ENCODE measurements around the gene IL15RA. TPM values are rescaled to one million over a fixed set of nuclear protein-coding genes. Genes with fewer than 3 reads are reported as not detected.
"Not testable (repeated sequence)": the region's sequence is repeated elsewhere in the genome, so short reads cannot be mapped to it uniquely, and the experiment has no call there.

The IL15RA gene
- total and polyA plus RNA-seq, 10 of the 15 experiments (the other 5 are each of a cell fraction or from before 2014, with no cell fraction given): 2.0 to 14.8 (median 12.1) TPM

- Histone ChIP-seq H3K79me2 (ENCODE audit: control insufficient read depth, insufficient read depth, low read length) (no peaks in the 10 kb centered on the region), H3K9me3 (replicated peaks; ENCODE audit: control insufficient read depth, insufficient read depth, low read length) (no peaks in the 10 kb centered on the region), H3K27me3 (replicated peaks in 1 of 2; ENCODE audit: control insufficient read depth in 2 of 2, insufficient read depth in 2 of 2, low read length in 1 of 2) (no peaks in the 10 kb centered on the region), H3K27ac (ENCODE audit: control insufficient read depth, insufficient read depth) (no peak overlapping the region), H3K4me1 (ENCODE audit: control insufficient read depth, insufficient read depth, low read length) (no peaks in the 10 kb centered on the region), H3K4me2 (ENCODE audit: control insufficient read depth, insufficient read depth) (no peak overlapping the region), H2AFZ (ENCODE audit: control insufficient read depth, low read depth, low read length) (no peak overlapping the region), H3K9ac (ENCODE audit: control insufficient read depth, insufficient read depth, low read length) (no peak overlapping the region), H3K4me3 (no peak overlapping the region), H4K20me1 (ENCODE audit: control insufficient read depth, insufficient read depth) (no peaks in the 10 kb centered on the region), H3K36me3 (ENCODE audit: control insufficient read depth in 2 of 2, insufficient read depth in 2 of 2, low read length in 1 of 2) (no peaks in the 10 kb centered on the region)
- BruUV-seq (replicated peaks): no TSS peak
- intact Hi-C loops (cut with micrococcal nuclease; ENCODE audit: unreplicated experiment): no loop called here
- ChIA-PET SMC1A (ENCODE audit: uncharacterized antibody, unreplicated experiment) (interaction anchor here (1.5 kb wide), 1 partner anchor 67 kb away, joined by 4 read pairs; no protein-coding TSS in a partner anchor), POLR2A (no interaction called here), CTCF (no interaction called here), RAD21 (ENCODE audit: unreplicated experiment) (no interaction called here)
- no peak for TF ChIP-seq PBX3 (IDR thresholded peaks at IDR 0.05; ENCODE audit: insufficient replicate concordance, low read depth, low read length)
- no peak for TF ChIP-seq CREM (IDR thresholded peaks at IDR 0.05; ENCODE audit: low read depth)
- TF ChIP-seq STAT1 (conservative IDR thresholded peaks at IDR 0.05): no peak
- no peak for TF ChIP-seq RAD21 (IDR thresholded peaks at IDR 0.05; ENCODE audit: insufficient read depth, low read depth, low read length)
- TF ChIP-seq PAX8 (IDR thresholded peaks at IDR 0.05): no peak
- TF ChIP-seq SMAD5 (IDR thresholded peaks at IDR 0.05; ENCODE audit: low read depth): no peak
- no peak for TF ChIP-seq KAT2A (conservative IDR thresholded peaks at IDR 0.05; ENCODE audit: control insufficient read depth, low read depth, low read length)
- TF ChIP-seq RB1 (IDR thresholded peaks at IDR 0.05; ENCODE audit: borderline replicate concordance): no peak
- no peak for TF ChIP-seq YY1 (IDR thresholded peaks at IDR 0.05; ENCODE audit: low read depth, low read length)
- TF ChIP-seq ZZZ3 (IDR thresholded peaks at IDR 0.05; ENCODE audit: control insufficient read depth, insufficient read length, low read depth): no peak
- TF ChIP-seq MEF2A (IDR thresholded peaks at IDR 0.05; ENCODE audit: insufficient read depth, low read depth, low read length): no peak
- TF ChIP-seq CBX5 (IDR thresholded peaks at IDR 0.05; ENCODE audit: low read depth): no peak
- no peak for TF ChIP-seq ZBED1 (IDR thresholded peaks at IDR 0.05; ENCODE audit: borderline replicate concordance)
- TF ChIP-seq ELK1 (IDR thresholded peaks at IDR 0.05; ENCODE audit: low read depth, low read length): no peak
- TF ChIP-seq EP300 (IDR thresholded peaks at IDR 0.05; ENCODE audit: borderline replicate concordance in 1 of 2, control insufficient read depth in 1 of 2, low read depth in 2 of 2, low read length in 2 of 2): no peak
- ATAC-seq (no peak), FAIRE-seq (no peak), DNase-seq (ENCODE audit: low read depth, low spot score) (no peak)
- in situ Hi-C loops (cut with MboI): no loop called here
- WGBS (ENCODE audit: insufficient coverage, insufficient replicate concordance, low lambda C conversion rate, missing lambda C conversion rate): 62% methylated on average over 8 of the region's 8 CpGs
These were observed 30.6 kb downstream of the IL15RA start for GRCh38 chr10:5946786-5947185.

- CTCF ChIA-PET; H3K27ac ChIP-seq (ENCODE audit: control insufficient read depth, insufficient read depth): not testable (repeated sequence)
These were observed 30.9 kb downstream of the IL15RA start for GRCh38 chr10:5946419-5946775.

More at GRCh38 chr10:5946419-5946775, 30.9 kb downstream of the IL15RA start:
- ChIA-PET SMC1A (ENCODE audit: uncharacterized antibody, unreplicated experiment) (interaction anchor here (0.6 to 1.5 kb wide), 2 partner anchors 67 to 561 kb away, joined by 3 to 4 read pairs; no protein-coding TSS in a partner anchor), RAD21 (ENCODE audit: unreplicated experiment) (interaction anchor here (0.7 kb wide), 1 partner anchor 451 kb away, joined by 5 read pairs; no protein-coding TSS in a partner anchor)
- BruUV-seq (replicated peaks); DNase-seq (ENCODE audit: low read depth, low spot score); H3K9ac ChIP-seq (ENCODE audit: control insufficient read depth, insufficient read depth, low read length); H2AFZ ChIP-seq (ENCODE audit: control insufficient read depth, low read depth, low read length); FAIRE-seq; H3K4me1 ChIP-seq (ENCODE audit: control insufficient read depth, insufficient read depth, low read length); H3K36me3 ChIP-seq (ENCODE audit: control insufficient read depth in 2 of 2, insufficient read depth in 2 of 2, low read length in 1 of 2); H3K4me2 ChIP-seq (ENCODE audit: control insufficient read depth, insufficient read depth); H3K27me3 ChIP-seq (replicated peaks in 1 of 2; ENCODE audit: control insufficient read depth in 2 of 2, insufficient read depth in 2 of 2, low read length in 1 of 2); ATAC-seq; H3K4me3 ChIP-seq; in situ Hi-C loops (cut with MboI); intact Hi-C loops (cut with micrococcal nuclease; ENCODE audit: unreplicated experiment); H3K79me2 ChIP-seq (ENCODE audit: control insufficient read depth, insufficient read depth, low read length); H4K20me1 ChIP-seq (ENCODE audit: control insufficient read depth, insufficient read depth); H3K9me3 ChIP-seq (replicated peaks; ENCODE audit: control insufficient read depth, insufficient read depth, low read length); POLR2A ChIA-PET: not testable (repeated sequence)
- WGBS (ENCODE audit: insufficient coverage, insufficient replicate concordance, low lambda C conversion rate, missing lambda C conversion rate): 81% methylated on average over 10 of the region's 10 CpGs

All from GM12878 (cell line).